ENCODE measurements around the gene OR52I2.
A peak's percentile ranks its signal among the peaks of the same experiment; 100 is the strongest.

OR52I2 gene

DNA sequence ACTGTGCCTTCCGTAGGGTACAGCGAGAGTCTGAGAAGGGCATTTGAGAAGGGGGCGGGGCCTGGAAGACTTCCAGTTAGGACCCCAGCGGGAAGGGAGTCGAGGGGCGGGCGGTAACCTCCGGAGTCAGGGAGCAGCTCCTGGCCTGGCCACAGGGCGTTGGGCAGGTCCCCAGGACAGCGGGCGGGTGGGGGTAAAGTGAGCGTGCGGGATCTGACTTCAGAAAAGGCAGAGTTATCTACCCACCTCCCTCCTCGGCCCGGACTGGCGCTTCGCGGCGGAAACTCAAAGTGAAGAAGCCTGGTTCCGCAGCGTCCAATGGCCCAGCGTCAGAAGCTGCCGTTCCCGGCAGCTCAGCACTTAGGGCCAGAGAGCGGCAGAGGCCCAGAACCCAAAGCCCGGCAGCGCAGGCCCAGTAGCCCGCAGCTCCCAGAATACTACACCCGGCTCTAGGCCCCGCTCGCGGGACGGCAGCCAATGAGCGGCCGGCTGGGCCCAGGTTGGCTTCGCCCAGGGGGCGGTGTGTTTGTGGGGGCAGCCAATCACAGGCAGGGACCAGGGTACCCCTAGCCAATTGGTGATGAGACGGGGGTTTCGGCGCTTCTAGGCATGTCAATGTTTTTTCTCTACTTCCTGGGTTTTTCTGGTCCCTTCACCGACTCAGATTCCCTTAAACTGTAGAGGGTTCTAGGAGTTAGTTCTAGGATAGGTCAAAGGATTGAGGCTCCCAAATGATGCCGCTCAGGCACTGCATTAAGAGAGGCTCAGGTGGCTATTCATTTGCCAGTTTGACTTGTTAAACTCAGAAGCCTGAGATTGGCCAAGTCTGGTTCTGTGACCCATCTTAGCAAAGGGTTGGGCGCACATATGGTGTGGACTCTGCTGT is 26.5 kb downstream of the OR52I2 start, which contains the start of gene TRIM68:
TSS of gene TRIM68 (minus strand) at position 451 of the 886 bp plus-strand sequence. CDS start 2,727 bp downstream, outside the sequence.
- peak; percentile 60 to 97 (median 94) for DNase-seq

DNA sequence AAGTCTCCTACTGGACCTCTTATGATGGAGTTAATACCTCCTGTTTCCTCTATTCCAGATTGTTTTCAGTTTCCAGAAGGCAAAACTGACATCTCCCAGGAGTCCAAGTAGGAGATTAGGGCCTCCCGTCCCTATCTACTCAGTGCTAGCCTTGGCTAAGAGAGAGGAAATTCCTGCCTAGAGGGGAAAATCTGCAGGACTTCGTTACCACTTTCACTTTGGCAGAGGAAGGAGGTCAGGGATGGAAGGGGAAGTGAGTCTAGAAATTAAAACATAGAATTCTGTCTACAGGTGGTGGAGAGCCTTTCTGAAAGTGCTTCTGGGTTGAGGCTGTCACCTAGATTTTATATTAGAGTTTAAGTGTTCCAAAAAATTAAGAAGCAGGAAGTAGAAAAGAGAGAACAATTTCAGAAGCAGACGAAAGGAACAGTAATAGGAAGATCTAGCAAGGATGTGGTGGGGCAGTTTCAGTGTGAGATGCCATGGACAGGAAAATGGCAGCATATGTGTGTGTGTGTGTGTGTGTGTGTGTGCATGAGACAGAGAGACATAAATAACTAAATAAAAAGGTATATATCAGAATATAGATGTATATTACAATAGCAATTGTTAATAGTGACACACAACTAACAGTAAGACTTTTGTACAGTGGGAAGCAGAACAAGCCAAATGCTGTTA is 28.9 kb downstream of the OR52I2 start:
- no peak for DNase-seq

DNA sequence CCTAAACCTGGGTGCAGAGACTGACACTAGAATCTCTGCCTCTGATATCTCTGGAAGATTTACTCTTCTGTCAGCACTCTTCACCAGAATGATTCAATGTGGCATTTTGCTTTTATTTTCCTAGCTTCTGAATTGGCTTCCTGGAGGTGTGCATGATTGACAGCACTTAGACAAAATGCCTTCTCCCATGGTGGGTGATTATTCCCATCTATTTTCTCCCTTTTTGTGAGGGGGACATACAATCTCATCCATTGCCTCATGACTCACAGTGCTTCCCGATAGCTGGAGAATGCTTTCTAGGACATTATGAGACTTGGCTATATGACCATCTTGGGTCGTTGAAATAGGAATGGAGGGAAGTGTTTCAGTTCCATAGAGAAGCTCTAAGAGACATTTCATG is 30.4 kb downstream of the OR52I2 start:
- no peak for DNase-seq

DNA sequence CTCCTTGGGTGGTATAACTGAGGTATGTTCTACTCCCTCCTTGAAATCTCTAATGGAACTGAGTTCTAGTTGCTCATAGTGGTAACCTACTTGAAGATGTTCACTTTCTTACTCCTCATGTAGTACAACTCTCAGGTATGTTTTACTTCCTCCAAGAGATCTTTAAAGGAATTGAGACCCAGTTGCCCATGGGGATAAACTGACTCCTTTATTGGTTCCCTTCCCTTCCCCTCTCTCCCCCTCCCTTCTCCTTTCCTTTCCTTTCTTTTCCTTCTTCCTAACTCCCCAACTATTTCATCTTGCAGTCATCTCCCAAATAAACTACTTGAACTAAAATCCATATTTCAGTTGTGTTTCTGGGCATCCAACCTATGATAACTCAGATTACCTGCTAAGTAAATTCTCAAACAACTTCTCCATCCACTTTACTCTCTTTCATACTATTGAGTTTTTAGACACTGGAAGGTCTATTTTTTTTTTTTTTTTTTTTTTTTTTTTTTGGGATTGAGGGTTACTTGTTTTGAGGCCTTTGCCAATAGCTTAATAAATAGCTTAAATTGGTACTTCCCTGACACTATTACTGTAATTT is 34.4 kb downstream of the OR52I2 start:
- DNase-seq = no peak

DNA sequence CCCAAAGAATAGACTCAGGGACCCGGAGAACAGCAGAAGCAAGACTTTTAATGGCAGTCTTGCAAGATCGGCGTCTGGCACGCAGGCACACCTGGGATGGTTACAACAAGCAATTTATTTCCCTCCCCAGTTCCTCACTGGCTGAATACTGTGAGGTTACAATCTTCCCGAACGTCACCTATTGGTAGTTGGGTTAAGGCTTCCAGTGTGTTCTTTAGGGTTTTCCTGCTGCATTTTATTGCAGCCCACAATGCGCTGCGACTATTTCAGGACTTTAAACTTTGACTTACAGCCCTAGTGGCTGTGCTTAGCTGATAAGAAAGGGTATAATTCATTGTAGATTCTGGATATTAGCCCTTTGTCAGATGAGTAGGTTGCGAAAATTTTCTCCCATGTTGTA is 38.0 kb downstream of the OR52I2 start:
- DNase-seq = no peak

DNA sequence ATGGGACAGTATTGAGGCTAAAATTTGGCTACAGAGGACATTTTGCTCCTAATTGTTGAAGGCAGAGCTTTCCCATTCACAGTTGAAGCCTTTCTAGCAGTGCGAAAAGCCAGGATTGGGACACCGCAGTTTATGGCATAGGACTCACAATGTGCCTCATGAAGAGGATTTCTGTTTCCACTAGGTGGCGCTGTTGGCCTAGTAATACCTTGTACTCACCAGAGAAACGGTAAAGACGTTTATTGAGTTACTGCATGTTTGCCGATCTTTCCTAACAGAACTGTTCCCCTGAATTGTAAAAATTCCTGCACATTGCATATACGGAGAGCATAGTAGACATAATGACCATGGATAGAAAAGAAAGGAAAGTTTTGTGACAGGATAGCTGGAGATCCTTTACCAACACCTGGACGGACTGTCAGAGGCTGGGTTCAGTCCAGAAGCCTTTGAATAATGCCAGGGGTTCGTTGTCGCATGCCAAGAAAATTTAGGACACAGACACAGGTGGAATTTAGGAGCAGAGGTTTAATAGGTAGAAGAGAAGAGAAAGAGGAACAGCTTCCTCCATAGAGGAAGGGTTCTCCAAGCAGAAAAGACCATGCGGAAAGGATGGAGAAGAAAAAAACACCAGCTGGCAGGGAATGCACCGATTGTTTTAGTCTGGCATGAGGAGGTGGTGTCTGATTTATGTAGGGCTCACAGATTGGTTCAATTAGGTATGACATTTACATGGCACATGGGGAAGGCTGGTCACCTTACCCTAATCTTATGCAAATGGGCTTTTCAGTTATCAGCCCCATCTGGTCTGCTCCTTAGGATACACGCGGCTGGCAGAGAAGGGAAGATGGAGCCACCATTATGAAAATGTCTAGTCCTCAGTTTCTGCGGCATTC is 44.9 kb downstream of the OR52I2 start:
- peak in 10 of 51 donors; percentile 1 to 37 (median 11) for DNase-seq

DNA sequence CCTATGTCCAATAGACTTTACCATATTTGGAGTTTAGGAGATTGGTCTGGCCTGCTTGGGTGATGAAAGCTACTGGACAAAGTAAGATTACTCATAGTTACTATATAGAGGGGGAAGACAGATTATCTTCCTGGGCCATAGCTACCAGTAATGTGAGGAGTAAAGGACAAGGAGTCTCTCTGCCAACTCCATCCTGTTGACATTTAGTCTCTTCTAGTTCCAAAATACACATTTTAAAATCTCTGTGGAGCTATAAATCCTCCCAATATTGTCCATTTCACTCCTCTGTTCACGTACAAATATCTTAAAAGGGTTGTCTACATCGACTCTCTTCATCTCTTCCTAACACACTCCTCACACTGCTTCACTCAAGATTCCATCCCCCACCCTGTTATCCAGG is 54.6 kb downstream of the OR52I2 start:
- no peak for DNase-seq

DNA sequence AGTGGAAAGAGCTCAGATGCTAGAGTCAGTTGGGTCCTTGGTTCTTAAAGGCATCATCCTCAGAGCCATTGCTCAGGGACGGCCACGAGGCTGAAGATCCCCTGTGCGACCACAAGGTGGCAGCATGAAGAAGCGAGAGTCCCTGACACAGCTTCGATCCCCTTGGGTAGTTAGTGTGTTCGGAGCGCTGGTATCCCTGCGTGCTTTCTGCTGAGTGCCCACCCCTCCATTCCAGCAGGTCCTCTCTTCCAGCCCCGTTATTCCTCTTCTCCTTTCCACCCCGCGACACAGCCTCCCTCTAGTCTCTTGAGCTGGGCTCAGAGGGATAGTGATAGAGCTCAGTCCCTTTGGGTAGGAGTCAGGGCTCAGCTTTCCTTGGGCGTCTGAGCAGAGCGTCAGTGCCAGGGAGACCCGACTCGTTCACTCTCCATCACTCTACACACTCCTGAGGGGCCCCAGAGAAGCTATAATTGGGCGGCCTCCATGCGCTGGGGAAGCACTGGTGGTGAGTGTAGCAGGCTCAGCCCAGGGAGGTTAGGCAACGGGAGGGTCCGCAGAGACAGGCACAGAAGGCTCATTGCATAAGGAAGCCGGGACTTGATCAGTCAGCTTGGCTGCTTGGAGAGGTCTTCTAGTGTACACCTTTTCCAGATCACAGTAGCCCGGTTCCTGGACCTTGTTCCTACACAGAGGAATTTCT is 55.6 kb downstream of the OR52I2 start, which contains the start of gene OR51D1:
TSS of gene OR51D1 (plus strand) at position 516 of the 700 bp plus-strand sequence. CDS start 2,314 bp downstream, outside the sequence.
- peak in 40 of 51 donors; percentile 2 to 72 (median 36) for DNase-seq

DNA sequence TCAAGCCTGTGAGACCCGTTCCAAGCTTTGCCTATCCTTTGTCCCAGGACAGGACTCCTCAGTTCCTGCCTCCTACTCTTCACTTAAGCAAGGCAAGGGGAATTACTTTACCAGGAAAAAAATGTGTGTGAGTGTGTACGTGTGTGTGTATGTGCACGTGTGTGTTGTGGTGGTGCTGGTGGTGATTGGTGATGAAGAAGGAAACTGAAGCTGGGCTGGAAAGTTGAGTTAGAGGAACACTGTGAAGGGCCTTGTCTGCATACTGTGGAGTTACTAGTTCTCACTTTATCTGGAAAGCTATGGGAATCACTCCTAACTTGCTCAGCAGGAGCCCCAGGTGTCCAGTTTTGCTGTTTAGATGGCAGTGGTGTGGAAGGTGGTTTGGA is 56.1 kb downstream of the OR52I2 start:
- DNase-seq = no peak

DNA sequence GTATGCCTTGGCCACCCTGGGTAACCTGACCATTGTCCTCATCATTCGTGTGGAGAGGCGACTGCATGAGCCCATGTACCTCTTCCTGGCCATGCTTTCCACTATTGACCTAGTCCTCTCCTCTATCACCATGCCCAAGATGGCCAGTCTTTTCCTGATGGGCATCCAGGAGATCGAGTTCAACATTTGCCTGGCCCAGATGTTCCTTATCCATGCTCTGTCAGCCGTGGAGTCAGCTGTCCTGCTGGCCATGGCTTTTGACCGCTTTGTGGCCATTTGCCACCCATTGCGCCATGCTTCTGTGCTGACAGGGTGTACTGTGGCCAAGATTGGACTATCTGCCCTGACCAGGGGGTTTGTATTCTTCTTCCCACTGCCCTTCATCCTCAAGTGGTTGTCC is 58.4 kb downstream of the OR52I2 start:
- no peak for DNase-seq

DNA sequence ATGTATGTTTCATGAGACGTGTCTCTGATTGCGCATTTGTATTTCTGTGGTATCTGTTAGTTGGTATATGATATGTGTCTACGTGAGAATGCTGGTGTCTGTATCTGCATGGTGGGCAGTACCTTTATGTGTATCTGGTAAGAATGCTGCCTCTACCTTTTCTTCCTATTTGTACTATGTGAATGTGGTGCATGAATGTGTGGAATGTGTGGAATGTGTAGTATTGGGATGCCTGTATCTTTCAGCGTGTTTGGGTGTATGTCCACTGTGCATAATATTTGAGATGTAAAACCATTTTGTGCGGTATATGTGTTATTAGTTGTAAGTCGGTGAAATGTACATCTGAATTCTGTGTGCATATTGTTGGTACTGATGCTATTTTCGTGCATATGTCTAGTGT is 60.0 kb downstream of the OR52I2 start:
- DNase-seq = no peak

DNA sequence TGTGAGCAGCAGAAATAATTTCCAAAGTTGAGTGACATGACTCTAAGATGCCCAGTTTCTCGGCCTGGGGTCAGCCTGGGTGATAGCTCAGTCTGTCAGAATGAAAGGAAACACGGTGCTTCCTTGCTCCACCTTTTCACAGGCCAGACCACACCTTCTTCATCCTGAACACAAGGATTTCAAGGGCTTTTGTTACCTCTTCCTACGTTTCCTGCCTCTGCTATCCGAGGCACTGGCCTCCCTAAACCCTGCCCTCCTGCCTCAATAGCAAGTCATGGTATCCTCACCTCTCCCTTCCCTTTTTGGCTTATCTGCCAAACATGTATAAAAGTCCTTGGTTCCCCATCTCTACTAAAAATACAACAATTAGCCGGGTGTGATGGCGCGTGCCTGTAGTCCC is 60.5 kb downstream of the OR52I2 start:
- no peak for DNase-seq

Data from hypothalamus (tissue), 51 donors.